Trophoblast cell (in vitro differentiated cells and primary cell): ENCODE results near the gene MTPN.

Experiments used
- DNase-seq, 2 donors: peaks; one replicate each; pipeline ENCODE4 v3.0.0-alpha.2; 2016
- H2AFZ ChIP-seq: 2 replicates; pipeline ENCODE4 v1.6.1; 2013; ENCODE audit warnings: low read length, moderate library complexity, mild to moderate bottlenecking; ENCODE audit not compliant: insufficient read depth, poor library complexity
- H2AK5ac ChIP-seq: 2 replicates; pipeline ENCODE4 v1.6.1; 2013; ENCODE audit warnings: mild to moderate bottlenecking, low read length
- H2BK120ac ChIP-seq: 2 replicates; pipeline ENCODE4 v1.6.1; 2013; ENCODE audit warnings: low read length, mild to moderate bottlenecking, moderate library complexity; ENCODE audit not compliant: insufficient read depth, poor library complexity
- H2BK12ac ChIP-seq: 2 replicates; pipeline ENCODE4 v1.6.1; 2013; ENCODE audit warnings: mild to moderate bottlenecking, low read length, moderate library complexity
- H2BK5ac ChIP-seq: 2 replicates; pipeline ENCODE4 v1.6.1; 2013; ENCODE audit warnings: low read length, low read depth, moderate library complexity, mild to moderate bottlenecking; ENCODE audit not compliant: poor library complexity
- H3K14ac ChIP-seq: 2 replicates; pipeline ENCODE4 v1.6.1; 2013; ENCODE audit warnings: mild to moderate bottlenecking, low read length
- H3K18ac ChIP-seq: 2 replicates; pipeline ENCODE4 v1.6.1; 2013; ENCODE audit warnings: mild to moderate bottlenecking, low read length
- H3K23ac ChIP-seq: 2 replicates; pipeline ENCODE4 v1.6.1; 2013; ENCODE audit warnings: low read length
- H3K27ac ChIP-seq: 2 replicates; pipeline ENCODE4 v1.5.1; 2013; ENCODE audit warnings: low read depth, mild to moderate bottlenecking, inconsistent platforms, low read length, moderate library complexity
- H3K27me3 ChIP-seq: 2 replicates; pipeline ENCODE4 v1.6.1; 2013; ENCODE audit warnings: inconsistent platforms, mild to moderate bottlenecking, low read length, moderate library complexity; ENCODE audit not compliant: insufficient read depth
- H3K36me3 ChIP-seq, 2 experiments: 1 replicate in 1 of 2; 2 replicates in 1 of 2; pipeline ENCODE4 v1.6.1; 2013; ENCODE audit warnings: low read length in 2 of 2, mild to moderate bottlenecking in 2 of 2, moderate library complexity in 1 of 2; ENCODE audit not compliant: insufficient read depth in 2 of 2, control insufficient read depth in 1 of 2
- H3K4ac ChIP-seq: 2 replicates; pipeline ENCODE4 v1.6.1; 2013; ENCODE audit warnings: low read depth, mild to moderate bottlenecking, low read length, moderate library complexity
- H3K4me1 ChIP-seq, 2 experiments: 1 replicate in 1 of 2; 2 replicates in 1 of 2; pipeline ENCODE4 v1.6.1; 2013; ENCODE audit warnings: low read length in 2 of 2, mild to moderate bottlenecking in 2 of 2, moderate library complexity in 1 of 2; ENCODE audit not compliant: insufficient read depth in 2 of 2, control insufficient read depth in 1 of 2
- H3K4me2 ChIP-seq: 2 replicates; pipeline ENCODE4 v1.6.1; 2013; ENCODE audit warnings: inconsistent platforms, mild to moderate bottlenecking, low read length, moderate library complexity
- H3K4me3 ChIP-seq: 2 replicates; pipeline ENCODE4 v1.5.1; 2013; ENCODE audit warnings: mild to moderate bottlenecking, low read depth, low read length, inconsistent platforms
- H3K79me1 ChIP-seq: one replicate; pipeline ENCODE4 v1.6.1; 2013; ENCODE audit warnings: low read length
- H3K79me2 ChIP-seq: 2 replicates; pipeline ENCODE4 v1.6.1; 2013; ENCODE audit warnings: low read length, mild to moderate bottlenecking; ENCODE audit not compliant: control insufficient read depth, insufficient read depth, poor library complexity
- H3K9ac ChIP-seq: 2 replicates; pipeline ENCODE4 v1.6.1; 2013; ENCODE audit warnings: mild to moderate bottlenecking, low read length
- H3K9me3 ChIP-seq: 2 replicates; pipeline ENCODE4 v1.6.1; 2013; ENCODE audit warnings: low read depth, mild to moderate bottlenecking, control low read depth, inconsistent platforms, low read length; ENCODE audit not compliant: insufficient read depth
- H4K12ac ChIP-seq: 2 replicates; pipeline ENCODE4 v1.6.1; 2013; ENCODE audit warnings: low read depth, mild to moderate bottlenecking, low read length, moderate library complexity
- H4K8ac ChIP-seq: 2 replicates; pipeline ENCODE4 v1.6.1; 2013; ENCODE audit warnings: low read depth, mild to moderate bottlenecking, low read length, moderate library complexity
- H4K91ac ChIP-seq: one replicate; pipeline ENCODE4 v1.6.1; 2013; ENCODE audit warnings: low read depth, mild to moderate bottlenecking, low read length, moderate library complexity
- WGBS: extraction: QIAGEN DNeasy Blood & Tissue Kit; methylation state at CpG from one replicate; pipeline ENCODE4 v1.1.7; 2013; ENCODE audit warnings: missing lambda C conversion rate; ENCODE audit not compliant: insufficient read length, insufficient coverage; ENCODE audit errors: extremely low coverage; 5-methylcytosine and 5-hydroxymethylcytosine counted together

The MTPN gene

GRCh38 chr7:135979471-135980011 is 2.4 kb upstream of the MTPN start:
- Histone ChIP-seq H2AK5ac (no peak overlapping the region), H3K4ac (no peak overlapping the region), H3K23ac (no peak overlapping the region), H2BK12ac (no peak overlapping the region), H4K12ac (no peak overlapping the region), H2AFZ (no peak overlapping the region), H3K4me3 (no peak overlapping the region), H3K9ac (no peak overlapping the region), H3K14ac (no peak overlapping the region), H3K4me1 (no peaks in the 10 kb centered on the region), H3K79me2 (peaks cover 3% of the 10 kb centered on the region), H3K9me3 (no peaks in the 10 kb centered on the region), H2BK120ac (no peak overlapping the region), H4K8ac (no peak overlapping the region), H3K79me1 (peaks cover 7% of the 10 kb centered on the region), H3K4me2 (no peak overlapping the region), H3K36me3 (no peaks in the 10 kb centered on the region), H4K91ac (no peak overlapping the region), H3K18ac (no peak overlapping the region), H2BK5ac (no peak overlapping the region), H3K27me3 (no peaks in the 10 kb centered on the region), H3K27ac (no peak overlapping the region)
- peak in 1 of 2 donors; percentile 52 for DNase-seq

GRCh38 chr7:135978624-135979023 is 1.5 kb upstream of the MTPN start:
- Histone ChIP-seq H3K9me3 (no peaks in the 10 kb centered on the region), H3K4me3 (no peak overlapping the region), H3K36me3 (peaks cover 3% of the 10 kb centered on the region in 2 experiments), H3K79me1 (peaks cover 7% of the 10 kb centered on the region), H3K9ac (no peak overlapping the region), H3K79me2 (peaks cover 6% of the 10 kb centered on the region), H2AFZ (no peak overlapping the region), H2BK120ac (no peak overlapping the region), H3K23ac (no peak overlapping the region), H3K4ac (no peak overlapping the region), H2BK12ac (no peak overlapping the region), H3K4me1 (peaks cover 0 to 2% of the 10 kb centered on the region in 2 experiments), H3K18ac (no peak overlapping the region), H3K27ac (no peak overlapping the region), H4K8ac (no peak overlapping the region), H3K14ac (no peak overlapping the region), H2BK5ac (no peak overlapping the region), H3K27me3 (no peaks in the 10 kb centered on the region), H4K91ac (no peak overlapping the region), H2AK5ac (no peak overlapping the region), H3K4me2 (no peak overlapping the region), H4K12ac (no peak overlapping the region)
- WGBS, result no CpG with 5 or more reads among the region's 4 CpGs
- DNase-seq, result no peak

GRCh38 chr7:135977742-135978066 is 545 bp upstream of the MTPN start:
- H2AK5ac ChIP-seq, result no peak overlapping the region
- WGBS, result no CpG with 5 or more reads among the region's 6 CpGs

DNA sequence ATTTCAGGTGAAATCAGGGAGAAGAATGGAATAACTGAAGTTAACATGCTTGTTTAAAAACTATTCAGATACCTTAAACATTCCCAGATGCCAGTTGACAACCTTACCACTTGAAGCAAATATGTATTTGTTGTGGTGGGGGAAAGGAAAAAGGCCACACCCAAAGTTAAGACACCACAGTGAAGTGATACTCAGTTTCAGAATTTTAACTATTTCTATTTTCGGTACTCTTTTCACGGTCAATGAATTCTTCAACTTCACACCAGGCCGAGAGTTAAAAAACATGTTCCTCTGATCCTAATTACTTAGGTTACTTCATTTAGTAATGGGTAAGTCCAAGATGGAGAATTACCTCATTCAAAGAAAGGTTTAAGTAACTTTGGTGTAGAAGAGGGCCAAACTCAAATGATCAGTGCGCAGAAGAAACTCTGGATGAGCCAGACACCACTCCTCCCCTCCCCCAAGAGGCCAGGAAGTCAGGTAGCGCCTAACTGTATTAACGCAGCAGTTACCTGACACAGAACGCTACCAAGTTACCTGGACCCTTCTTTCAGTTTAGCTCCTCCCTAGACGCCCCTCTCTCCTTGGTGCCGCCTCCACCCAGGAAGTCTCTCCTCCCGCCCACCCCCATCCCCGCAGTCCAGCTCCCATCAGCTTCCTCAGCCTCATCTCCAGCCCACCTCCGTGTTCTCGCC is 700 bp downstream of the MTPN start:
- no CpG with 5 or more reads among the region's 13 CpGs for WGBS
- H3K79me2 ChIP-seq, result peaks cover 6% of the 10 kb centered on the region
- DNase-seq, result peak in 1 of 2 donors; percentile 19

More at GRCh38 chr7:135977742-135978066, 545 bp upstream of the MTPN start:
- H3K4me3 ChIP-seq, result no peak overlapping the region
- no peak overlapping the region for H3K23ac ChIP-seq
- H3K18ac ChIP-seq, result no peak overlapping the region
- peaks cover 7% of the 10 kb centered on the region for H3K79me1 ChIP-seq
- H4K12ac ChIP-seq, result peak overlapping the region; percentile 66
- peaks cover 3% of the 10 kb centered on the region in 2 experiments for H3K36me3 ChIP-seq
- H2AFZ ChIP-seq, result peak overlapping the region; percentile 21
- no peak overlapping the region for H2BK120ac ChIP-seq
- no peak overlapping the region for H4K91ac ChIP-seq
- H2BK5ac ChIP-seq, result no peak overlapping the region
- H3K4me2 ChIP-seq, result peak overlapping the region; percentile 38
- DNase-seq, result no peak
- no peak overlapping the region for H3K14ac ChIP-seq
- no peak overlapping the region for H3K9ac ChIP-seq
- H3K27me3 ChIP-seq, result no peaks in the 10 kb centered on the region
- no peaks in the 10 kb centered on the region for H3K9me3 ChIP-seq
- no peak overlapping the region for H3K27ac ChIP-seq
- no peak overlapping the region for H3K4ac ChIP-seq
- H3K79me2 ChIP-seq, result peaks cover 6% of the 10 kb centered on the region
- no peak overlapping the region for H2BK12ac ChIP-seq
- H3K4me1 ChIP-seq, result peaks cover 0 to 2% of the 10 kb centered on the region in 2 experiments
- H4K8ac ChIP-seq, result peak overlapping the region; percentile 68

More for the DNA sequence above, 700 bp downstream of the MTPN start:
- peak overlapping the region; percentile 56 for H4K91ac ChIP-seq
- H3K27me3 ChIP-seq, result no peaks in the 10 kb centered on the region
- peak overlapping the region; percentile 42 for H2BK5ac ChIP-seq
- H3K27ac ChIP-seq, result peak overlapping the region; percentile 74
- peak overlapping the region; percentile 96 for H4K8ac ChIP-seq
- H3K36me3 ChIP-seq, result peaks cover 3% of the 10 kb centered on the region in 2 experiments
- peaks cover 0 to 2% of the 10 kb centered on the region in 2 experiments for H3K4me1 ChIP-seq
- H3K18ac ChIP-seq, result peak overlapping the region; percentile 79
- no peaks in the 10 kb centered on the region for H3K9me3 ChIP-seq
- H3K9ac ChIP-seq, result peak overlapping the region; percentile 77
- peak overlapping the region; percentile 75 for H2BK120ac ChIP-seq
- peak overlapping the region; percentile 56 for H2AFZ ChIP-seq
- peak overlapping the region; percentile 83 for H4K12ac ChIP-seq
- peak overlapping the region; percentile 91 for H3K4me3 ChIP-seq
- no peak overlapping the region for H3K23ac ChIP-seq
- H2AK5ac ChIP-seq, result peak overlapping the region; percentile 17
- peak overlapping the region; percentile 58 for H3K4me2 ChIP-seq
- H3K14ac ChIP-seq, result peak overlapping the region; percentile 76
- H3K79me1 ChIP-seq, result peaks cover 7% of the 10 kb centered on the region
- no peak overlapping the region for H2BK12ac ChIP-seq
- peak overlapping the region; percentile 84 for H3K4ac ChIP-seq
